Sigmoid colon (tissue), 4 donors: ENCODE results near the gene HS3ST3B1.

ENCODE experiments used
- CTCF ChIP-seq, 4 experiments: fragments of 450-650 bp in 3 of 4; fragments of 200-600 bp in 1 of 4; IDR thresholded peaks; one replicate each; pipeline ENCODE4 v1.5.1; 2016 to 2019; ENCODE audit warnings: antibody characterized with exemption in 4 of 4, mild to moderate bottlenecking in 3 of 4, moderate library complexity in 2 of 4
- POLR2A ChIP-seq, 2 donors: fragments of 450-650 bp; IDR thresholded peaks; one replicate each; pipeline ENCODE4 v1.6.1; 2016; ENCODE audit warnings: antibody characterized with exemption in 2 of 2, mild to moderate bottlenecking in 2 of 2, moderate library complexity in 2 of 2
- POLR2AphosphoS5 ChIP-seq, 4 donors: sonication (generic); formaldehyde crosslinking; IDR thresholded peaks; one replicate each; pipeline ENCODE4 v1.6.1; 2017; ENCODE audit warnings: antibody characterized with exemption in 4 of 4

- TF ChIP-seq CTCF (IDR thresholded peaks at IDR 0.05) (no peak), POLR2AphosphoS5 (IDR thresholded peaks at IDR 0.05) (no peak), POLR2A (IDR thresholded peaks at IDR 0.05) (no peak)
Observed at GRCh38 chr17:14360856-14361255, 60.0 kb downstream of the HS3ST3B1 start.
